OCI-LY3 (cell line): ENCODE data around the gene TEAD1.

Experiments
- EZH2phosphoT487 ChIP-seq: fragments of 200-600 bp; shearing (Covaris generic); IDR thresholded peaks from 2 replicates; pipeline ENCODE4 v1.6.1; 2018; ENCODE audit warnings: antibody characterized with exemption, mixed run types, low read depth
- TF ChIP-seq, protein P1 (sequence below): fragments of 200-600, 300-600 bp; sonication (generic); IDR thresholded peaks from 2 replicates; pipeline ENCODE4 v1.5.1; 2014; ENCODE audit warnings: antibody characterized with exemption, low read length, low read depth

DNA sequence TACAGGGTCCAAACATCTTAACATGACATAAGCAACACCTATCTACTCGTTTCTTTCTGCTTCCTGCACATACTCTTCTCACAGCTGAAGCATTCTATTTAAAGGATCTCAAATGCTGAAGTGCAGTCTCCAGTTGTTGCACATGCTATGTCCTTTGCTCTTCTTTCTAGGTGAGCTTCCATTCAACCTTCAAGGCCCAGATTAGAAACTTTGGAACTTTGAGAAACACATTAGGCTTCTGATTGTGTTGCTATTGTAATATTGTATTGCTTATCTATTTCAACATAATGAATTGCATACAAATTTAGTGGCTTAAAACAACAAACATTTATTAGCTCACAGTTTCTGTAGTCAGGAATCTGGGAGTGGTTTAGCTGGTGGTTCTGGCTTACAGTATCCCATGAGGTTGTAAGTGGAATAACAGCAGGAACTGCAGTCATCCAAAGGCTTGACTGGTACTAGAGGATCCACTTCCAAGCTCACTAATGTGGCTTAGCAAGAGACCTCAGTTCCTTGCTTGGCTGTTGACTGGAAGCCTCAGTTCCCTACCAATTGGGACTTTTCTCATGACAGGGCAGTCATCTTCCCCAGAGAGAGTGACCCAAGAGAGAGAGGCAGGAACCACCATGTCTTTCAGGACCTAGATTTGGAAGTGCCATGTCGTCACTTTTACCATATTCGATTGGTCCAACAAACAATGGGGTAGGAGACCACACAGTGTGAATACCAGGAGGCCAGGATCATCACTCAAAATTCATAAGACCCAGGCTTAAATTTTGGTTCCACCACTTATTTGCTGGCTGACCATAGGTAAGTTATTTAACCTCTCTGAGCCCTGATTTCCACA, 307.7 kb downstream of the TEAD1 start:
- TF ChIP-seq, protein P1, sequence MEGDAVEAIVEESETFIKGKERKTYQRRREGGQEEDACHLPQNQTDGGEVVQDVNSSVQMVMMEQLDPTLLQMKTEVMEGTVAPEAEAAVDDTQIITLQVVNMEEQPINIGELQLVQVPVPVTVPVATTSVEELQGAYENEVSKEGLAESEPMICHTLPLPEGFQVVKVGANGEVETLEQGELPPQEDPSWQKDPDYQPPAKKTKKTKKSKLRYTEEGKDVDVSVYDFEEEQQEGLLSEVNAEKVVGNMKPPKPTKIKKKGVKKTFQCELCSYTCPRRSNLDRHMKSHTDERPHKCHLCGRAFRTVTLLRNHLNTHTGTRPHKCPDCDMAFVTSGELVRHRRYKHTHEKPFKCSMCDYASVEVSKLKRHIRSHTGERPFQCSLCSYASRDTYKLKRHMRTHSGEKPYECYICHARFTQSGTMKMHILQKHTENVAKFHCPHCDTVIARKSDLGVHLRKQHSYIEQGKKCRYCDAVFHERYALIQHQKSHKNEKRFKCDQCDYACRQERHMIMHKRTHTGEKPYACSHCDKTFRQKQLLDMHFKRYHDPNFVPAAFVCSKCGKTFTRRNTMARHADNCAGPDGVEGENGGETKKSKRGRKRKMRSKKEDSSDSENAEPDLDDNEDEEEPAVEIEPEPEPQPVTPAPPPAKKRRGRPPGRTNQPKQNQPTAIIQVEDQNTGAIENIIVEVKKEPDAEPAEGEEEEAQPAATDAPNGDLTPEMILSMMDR, result no peak
- no peak for TF ChIP-seq EZH2phosphoT487
